BJ (cell line): ENCODE data around the gene BCAS3. TPM values are rescaled to one million over a fixed set of nuclear protein-coding genes. Genes with fewer than 3 reads are reported as not detected.

ENCODE experiments used
- CTCF ChIA-PET: fragments of 350-600 bp; formaldehyde crosslinking; extraction: SDS; loops from one replicate; lab custom pipeline; 2021; ENCODE audit warnings: antibody characterized with exemption, inconsistent platforms; lab: Yijun Ruan, JAX
- POLR2A ChIA-PET: fragments of 300-600 bp; sonication (Branson Sonifier 250); formaldehyde crosslinking; extraction: SDS; loops from one replicate; lab custom pipeline; 2021; ENCODE audit warnings: antibody characterized with exemption; lab: Charles Lee
- DNase-seq: peaks from one replicate; pipeline ENCODE4 v3.0.0-alpha.2; 2011; ENCODE audit warnings: low read depth
- H3K27me3 ChIP-seq: 2 replicates; pipeline ENCODE4 v1.6.0; 2011; ENCODE audit warnings: low read length; ENCODE audit not compliant: control insufficient read depth, insufficient read depth
- H3K36me3 ChIP-seq: 2 replicates; pipeline ENCODE4 v1.5.1; 2011; ENCODE audit warnings: low read length; ENCODE audit not compliant: control insufficient read depth, insufficient read depth
- H3K4me3 ChIP-seq: 2 replicates; pipeline ENCODE4 v1.5.1; 2011; ENCODE audit warnings: low read depth, mild to moderate bottlenecking, control low read depth, low read length
- CTCF ChIP-seq: IDR thresholded peaks from 2 replicates; pipeline ENCODE4 v1.5.1; 2011; ENCODE audit warnings: low read depth, mild to moderate bottlenecking, control low read depth, inconsistent platforms, low read length, moderate library complexity; ENCODE audit not compliant: insufficient read depth
- polyA plus RNA-seq: library from polyadenylated mRNA; depleted of rRNA; stranded (reverse); fragments of >200 nt; gene quantifications from 2 replicates; pipeline ENCODE4 v1.2.3, GENCODE V29; 2011

Gene BCAS3
- polyA plus RNA-seq, 1 experiment = 19.5 TPM

- Histone ChIP-seq H3K27me3 (no peaks in the 10 kb centered on the region), H3K4me3 (no peak overlapping the region), H3K36me3 (no peaks in the 10 kb centered on the region)
- POLR2A ChIA-PET = interaction anchor here (0.6 kb wide), 1 partner anchor 18 kb away, joined by 3 read pairs; no protein-coding TSS in a partner anchor
- no peak for DNase-seq
- TF ChIP-seq CTCF = no peak
- CTCF ChIA-PET = no interaction called here
Observed at GRCh38 chr17:61130330-61130729, 452.7 kb downstream of the BCAS3 start.

GRCh38 chr17:61131585-61131984, 453.9 kb downstream of the BCAS3 start:
- Histone ChIP-seq H3K27me3 (no peaks in the 10 kb centered on the region), H3K36me3 (no peaks in the 10 kb centered on the region), H3K4me3 (no peak overlapping the region)
- no peak for DNase-seq
- ChIA-PET CTCF (no interaction called here), POLR2A (no interaction called here)
- TF ChIP-seq CTCF = no peak

GRCh38 chr17:61132524-61132923, 454.9 kb downstream of the BCAS3 start:
- ChIA-PET CTCF (no interaction called here), POLR2A (no interaction called here)
- H3K27me3 ChIP-seq = no peaks in the 10 kb centered on the region

DNA sequence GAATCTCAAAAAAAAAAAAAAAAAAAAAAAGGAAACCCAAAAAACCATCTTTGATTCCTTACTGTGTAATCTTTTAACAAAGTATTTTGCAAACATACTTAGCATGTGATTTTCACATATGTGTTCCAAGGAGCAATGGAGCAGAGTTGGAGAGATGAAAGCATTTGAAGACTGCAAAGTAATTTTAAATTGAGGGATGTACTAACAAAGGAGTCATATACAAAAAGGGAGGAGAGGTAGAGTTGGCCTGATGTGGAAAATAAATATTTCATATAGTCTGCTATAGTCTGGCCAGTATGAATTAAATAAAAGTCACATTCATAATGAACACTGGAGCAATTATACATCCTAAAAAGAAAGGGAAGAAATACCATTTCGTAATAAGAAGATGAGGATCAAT, 456.2 kb downstream of the BCAS3 start:
- ChIA-PET CTCF (no interaction called here), POLR2A (no interaction called here)
- no peaks in the 10 kb centered on the region for H3K36me3 ChIP-seq
- H3K4me3 ChIP-seq = no peak overlapping the region
- no peaks in the 10 kb centered on the region for H3K27me3 ChIP-seq
- no peak for DNase-seq
- TF ChIP-seq CTCF = no peak

More at GRCh38 chr17:61132524-61132923, 454.9 kb downstream of the BCAS3 start:
- no peak for TF ChIP-seq CTCF
- no peak for DNase-seq
- no peaks in the 10 kb centered on the region for H3K36me3 ChIP-seq
- H3K4me3 ChIP-seq = no peak overlapping the region

DNA sequence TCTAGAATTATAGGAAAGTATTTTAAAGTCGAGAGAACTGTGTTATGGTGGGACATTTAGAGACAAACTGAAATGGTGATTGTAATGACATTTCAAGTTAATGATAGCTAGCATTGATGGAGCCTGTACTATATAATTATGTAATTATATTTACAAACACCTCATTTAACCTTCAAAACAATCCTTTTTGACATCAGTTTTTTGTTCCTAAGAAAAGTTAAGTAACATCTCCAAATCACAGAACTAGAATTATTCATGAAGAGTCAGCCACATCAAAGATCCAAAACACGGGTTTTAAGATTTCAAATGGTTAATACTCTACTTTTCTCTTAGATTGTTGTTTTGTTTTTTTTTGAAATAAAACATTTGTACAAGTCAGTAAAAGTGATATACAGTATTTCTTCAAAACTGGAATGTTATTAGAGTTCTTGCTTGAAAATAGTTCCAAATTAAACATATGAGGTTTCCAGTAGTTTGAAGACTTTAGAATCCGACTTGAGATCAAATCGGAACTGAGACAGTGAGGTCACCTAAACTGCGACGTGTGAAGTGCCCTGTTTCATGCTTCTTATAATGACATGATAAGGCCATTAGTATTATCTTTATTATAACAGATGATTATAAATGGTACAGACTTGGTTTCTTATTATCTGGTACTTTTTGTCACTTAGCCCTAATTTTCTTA, 457.0 kb downstream of the BCAS3 start:
- no peak for DNase-seq
- no peak overlapping the region for H3K4me3 ChIP-seq
- no peaks in the 10 kb centered on the region for H3K36me3 ChIP-seq
- ChIA-PET POLR2A (no interaction called here), CTCF (no interaction called here)
- H3K27me3 ChIP-seq = no peaks in the 10 kb centered on the region
- no peak for TF ChIP-seq CTCF
